ENCODE measurements around the gene LRRC8B. TPM values are rescaled to one million over a fixed set of nuclear protein-coding genes. Genes with fewer than 3 reads are reported as not detected.

Gene LRRC8B
- total RNA-seq, 2 experiments from 2014 or later = 4.4 to 9.9 TPM

DNA sequence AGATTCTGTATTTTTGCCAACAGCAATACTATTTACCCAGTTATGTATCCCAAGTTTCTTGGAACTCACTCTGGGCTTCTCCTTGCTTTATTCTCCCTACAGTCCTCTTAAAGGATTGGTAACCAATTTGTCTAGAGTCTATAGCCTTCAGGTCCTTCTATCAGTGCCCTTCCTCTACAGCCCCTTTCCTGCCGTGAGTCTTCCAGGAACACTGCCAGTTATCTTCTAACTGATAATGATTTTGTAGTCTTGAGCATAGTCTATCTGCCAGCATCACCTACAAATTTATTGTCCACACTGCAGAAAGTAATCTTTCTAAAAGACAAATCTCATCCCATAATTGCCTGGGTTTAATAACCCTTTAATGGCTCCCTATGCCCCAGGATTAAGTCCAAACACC, 8.2 kb downstream of the LRRC8B start:
- H3K4me1 ChIP-seq (ENCODE audit: insufficient read depth, low read length, poor library complexity, severe bottlenecking) = peaks cover 8% of the 10 kb centered on the region
- TF ChIP-seq, protein P1, sequence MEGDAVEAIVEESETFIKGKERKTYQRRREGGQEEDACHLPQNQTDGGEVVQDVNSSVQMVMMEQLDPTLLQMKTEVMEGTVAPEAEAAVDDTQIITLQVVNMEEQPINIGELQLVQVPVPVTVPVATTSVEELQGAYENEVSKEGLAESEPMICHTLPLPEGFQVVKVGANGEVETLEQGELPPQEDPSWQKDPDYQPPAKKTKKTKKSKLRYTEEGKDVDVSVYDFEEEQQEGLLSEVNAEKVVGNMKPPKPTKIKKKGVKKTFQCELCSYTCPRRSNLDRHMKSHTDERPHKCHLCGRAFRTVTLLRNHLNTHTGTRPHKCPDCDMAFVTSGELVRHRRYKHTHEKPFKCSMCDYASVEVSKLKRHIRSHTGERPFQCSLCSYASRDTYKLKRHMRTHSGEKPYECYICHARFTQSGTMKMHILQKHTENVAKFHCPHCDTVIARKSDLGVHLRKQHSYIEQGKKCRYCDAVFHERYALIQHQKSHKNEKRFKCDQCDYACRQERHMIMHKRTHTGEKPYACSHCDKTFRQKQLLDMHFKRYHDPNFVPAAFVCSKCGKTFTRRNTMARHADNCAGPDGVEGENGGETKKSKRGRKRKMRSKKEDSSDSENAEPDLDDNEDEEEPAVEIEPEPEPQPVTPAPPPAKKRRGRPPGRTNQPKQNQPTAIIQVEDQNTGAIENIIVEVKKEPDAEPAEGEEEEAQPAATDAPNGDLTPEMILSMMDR (conservative IDR thresholded peaks at IDR 0.05; ENCODE audit: low read length) = no peak
- no peak for TF ChIP-seq EZH2phosphoT487 (IDR thresholded peaks at IDR 0.05; ENCODE audit: borderline replicate concordance, low read depth, low read length)
- no peak overlapping the region for H3K27ac ChIP-seq (ENCODE audit: low read depth, low read length, poor library complexity, severe bottlenecking)
- intact Hi-C loops (cut with micrococcal nuclease; ENCODE audit: unreplicated experiment) = no loop called here
- ChIA-PET POLR2A (no interaction called here), CTCF (ENCODE audit: unreplicated experiment) (no interaction called here)
- no peak overlapping the region for H3K4me2 ChIP-seq (ENCODE audit: low read length)
- H3K9me2 ChIP-seq (ENCODE audit: insufficient read depth, low read length) = no peaks in the 10 kb centered on the region
- H3K9me3 ChIP-seq (ENCODE audit: low read length) = no peaks in the 10 kb centered on the region
- no peak overlapping the region for H3K4me3 ChIP-seq (ENCODE audit: low read depth, low read length, poor library complexity, severe bottlenecking)
- H3K36me3 ChIP-seq (ENCODE audit: insufficient read depth, low read length) = peaks cover 11% of the 10 kb centered on the region
- H2AFZ ChIP-seq (ENCODE audit: low read length) = no peak overlapping the region
- peaks cover 4% of the 10 kb centered on the region for H3K79me2 ChIP-seq (ENCODE audit: insufficient read depth, low read depth, low read length)
- BruUV-seq (replicated peaks) = no TSS peak
- DNase-seq (ENCODE audit: low spot score) = no peak
- H4K20me1 ChIP-seq (ENCODE audit: insufficient read depth, low read length) = no peaks in the 10 kb centered on the region; the same call in 1 of the 2 replicates

DNA sequence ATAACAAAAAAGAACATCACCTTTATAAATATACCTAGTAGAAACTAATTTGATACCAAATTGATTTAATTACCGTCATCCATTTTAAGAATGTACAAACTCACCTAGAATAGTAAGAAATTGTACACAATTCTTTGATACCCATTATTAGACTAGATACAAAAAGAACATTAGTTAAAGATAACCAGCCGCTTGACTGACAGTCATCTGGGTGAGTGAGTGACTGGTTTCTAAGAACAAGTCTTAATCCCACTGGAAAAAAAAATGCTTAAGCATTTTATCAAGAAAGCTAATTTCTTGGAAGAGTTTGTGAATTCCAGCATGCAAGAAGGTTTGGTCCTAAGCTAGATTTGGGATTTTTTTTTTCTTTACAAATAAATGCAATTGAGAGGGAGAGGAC, 10.9 kb downstream of the LRRC8B start:
- H3K79me2 ChIP-seq (ENCODE audit: insufficient read depth, low read depth, low read length) = no peaks in the 10 kb centered on the region; the same call in 1 of the 2 replicates
- ChIA-PET POLR2A (interaction anchor here (0.6 kb wide), 1 partner anchor 479 kb away, joined by 3 read pairs; no protein-coding TSS in a partner anchor), CTCF (ENCODE audit: unreplicated experiment) (no interaction called here)
- H3K4me2 ChIP-seq (ENCODE audit: low read length) = no peak overlapping the region
- intact Hi-C loops (cut with micrococcal nuclease; ENCODE audit: unreplicated experiment) = no loop called here
- no peak overlapping the region for H3K27ac ChIP-seq (ENCODE audit: low read depth, low read length, poor library complexity, severe bottlenecking)
- H3K9me2 ChIP-seq (ENCODE audit: insufficient read depth, low read length) = no peaks in the 10 kb centered on the region
- no peak for DNase-seq (ENCODE audit: low spot score)
- H3K4me3 ChIP-seq (ENCODE audit: low read depth, low read length, poor library complexity, severe bottlenecking) = no peak overlapping the region
- no TSS peak for BruUV-seq (replicated peaks)
- H2AFZ ChIP-seq (ENCODE audit: low read length) = no peak overlapping the region
- no peaks in the 10 kb centered on the region for H3K4me1 ChIP-seq (ENCODE audit: insufficient read depth, low read length, poor library complexity, severe bottlenecking)
- H3K36me3 ChIP-seq (ENCODE audit: insufficient read depth, low read length) = peaks cover 6% of the 10 kb centered on the region
- no peak for TF ChIP-seq EZH2phosphoT487 (IDR thresholded peaks at IDR 0.05; ENCODE audit: borderline replicate concordance, low read depth, low read length)
- no peaks in the 10 kb centered on the region for H3K9me3 ChIP-seq (ENCODE audit: low read length)
- H4K20me1 ChIP-seq (ENCODE audit: insufficient read depth, low read length) = no peaks in the 10 kb centered on the region; the same call in 1 of the 2 replicates

DNA sequence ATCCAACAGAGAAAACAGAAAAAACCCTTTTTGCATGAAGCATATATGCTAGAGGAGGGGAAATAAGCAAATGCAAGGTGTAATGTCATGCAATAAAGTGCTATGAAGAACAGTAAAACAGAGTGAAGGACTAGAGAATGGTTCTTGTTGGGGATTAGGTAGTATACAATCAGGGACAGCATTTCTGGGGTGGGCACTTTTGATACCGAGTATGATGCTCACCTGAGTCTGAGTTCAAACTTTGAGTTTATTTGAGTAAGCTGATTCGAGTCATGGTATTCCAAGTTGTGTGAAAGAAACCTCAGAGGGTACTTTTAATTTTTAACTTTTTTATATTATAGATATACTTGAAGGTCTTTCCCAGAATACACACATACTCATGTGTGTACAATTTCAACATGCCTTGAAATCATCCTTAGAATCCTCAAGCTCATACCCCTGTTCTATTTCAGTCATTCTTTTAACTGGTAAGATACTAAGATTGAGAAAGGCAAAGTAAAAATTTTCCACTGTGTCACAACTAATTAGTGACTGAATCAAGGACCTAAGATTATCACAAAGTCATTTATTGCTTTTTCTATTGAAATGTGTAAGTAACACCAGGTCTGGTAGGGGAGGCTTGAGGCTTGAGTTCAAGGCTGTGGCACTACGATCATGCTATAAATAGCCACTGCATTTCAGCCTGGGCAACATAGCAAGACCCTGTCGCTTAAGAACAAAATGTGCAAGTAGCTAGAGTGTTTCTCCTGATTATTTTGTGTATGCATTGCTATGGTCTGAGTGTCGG, 12.1 kb downstream of the LRRC8B start:
- no peak for DNase-seq (ENCODE audit: low spot score)
- Histone ChIP-seq H3K4me3 (ENCODE audit: low read depth, low read length, poor library complexity, severe bottlenecking) (no peak overlapping the region), H3K79me2 (ENCODE audit: insufficient read depth, low read depth, low read length) (no peaks in the 10 kb centered on the region; the same call in 1 of the 2 replicates), H3K9me3 (ENCODE audit: low read length) (no peaks in the 10 kb centered on the region), H3K4me2 (ENCODE audit: low read length) (no peak overlapping the region), H3K36me3 (ENCODE audit: insufficient read depth, low read length) (peaks cover 5% of the 10 kb centered on the region), H3K27ac (ENCODE audit: low read depth, low read length, poor library complexity, severe bottlenecking) (no peak overlapping the region), H4K20me1 (ENCODE audit: insufficient read depth, low read length) (no peaks in the 10 kb centered on the region; the same call in 1 of the 2 replicates), H3K9me2 (ENCODE audit: insufficient read depth, low read length) (no peaks in the 10 kb centered on the region), H2AFZ (ENCODE audit: low read length) (no peak overlapping the region), H3K4me1 (ENCODE audit: insufficient read depth, low read length, poor library complexity, severe bottlenecking) (no peaks in the 10 kb centered on the region)
- TF ChIP-seq, protein P1 (conservative IDR thresholded peaks at IDR 0.05; ENCODE audit: low read length) = no peak
- no peak for TF ChIP-seq EZH2phosphoT487 (IDR thresholded peaks at IDR 0.05; ENCODE audit: borderline replicate concordance, low read depth, low read length)
- intact Hi-C loops (cut with micrococcal nuclease; ENCODE audit: unreplicated experiment) = no loop called here
- POLR2A ChIA-PET = interaction anchor here (0.6 to 1.0 kb wide), 3 partner anchors 21 to 246 kb away, joined by 3 to 4 read pairs (median 3); no protein-coding TSS in a partner anchor
- CTCF ChIA-PET (ENCODE audit: unreplicated experiment) = no interaction called here
- no TSS peak for BruUV-seq (replicated peaks)

Data from OCI-LY7 (cell line).